GM18505 (cell line): ENCODE results near the gene EAF1.

Source experiments
- ATAC-seq: cut with Tn5 transposase; IDR thresholded peaks from one replicate; pipeline ENCODE4 v1.9.1; 2021; ENCODE audit not compliant: unreplicated experiment
- POLR2A ChIP-seq: IDR thresholded peaks from 4 replicates; pipeline ENCODE4 v1.6.1; 2011; ENCODE audit warnings: borderline replicate concordance; ENCODE audit not compliant: insufficient read depth, insufficient read length; ENCODE audit errors: extremely low read depth

The EAF1 gene

GRCh38 chr3:15430624-15431023, 3.2 kb downstream of the EAF1 start:
- TF ChIP-seq POLR2A, result no peak
- no peak for ATAC-seq

- ATAC-seq, result no peak
- no peak for TF ChIP-seq POLR2A
These were observed 3.9 kb downstream of the EAF1 start for GRCh38 chr3:15431256-15431837.

- no peak for TF ChIP-seq POLR2A
- no peak for ATAC-seq
These were observed 6.1 kb downstream of the EAF1 start for GRCh38 chr3:15433531-15433930.

GRCh38 chr3:15434756-15435155, 7.4 kb downstream of the EAF1 start:
- no peak for TF ChIP-seq POLR2A
- ATAC-seq, result no peak

GRCh38 chr3:15436246-15436645, 8.8 kb downstream of the EAF1 start:
- no peak for TF ChIP-seq POLR2A
- ATAC-seq, result no peak

- ATAC-seq, result no peak
- no peak for TF ChIP-seq POLR2A
These were observed 11.6 kb downstream of the EAF1 start for GRCh38 chr3:15438983-15439382.

GRCh38 chr3:15439476-15439875, 12.1 kb downstream of the EAF1 start:
- no peak for TF ChIP-seq POLR2A
- no peak for ATAC-seq

- TF ChIP-seq POLR2A, result no peak
- no peak for ATAC-seq
These were observed 13.5 kb downstream of the EAF1 start for GRCh38 chr3:15440891-15441290.

- no peak for TF ChIP-seq POLR2A
- no peak for ATAC-seq
These were observed 16.6 kb downstream of the EAF1 start for GRCh38 chr3:15443826-15444524.

- ATAC-seq, result no peak
- no peak for TF ChIP-seq POLR2A
These were observed 22.3 kb downstream of the EAF1 start for GRCh38 chr3:15449489-15450224.

- ATAC-seq, result no peak
- TF ChIP-seq POLR2A, result no peak
These were observed 23.2 kb downstream of the EAF1 start for GRCh38 chr3:15450438-15451215.

- no peak for TF ChIP-seq POLR2A
- ATAC-seq, result no peak
These were observed 24.1 kb downstream of the EAF1 start for GRCh38 chr3:15451216-15452113.

GRCh38 chr3:15452156-15452555, 24.8 kb downstream of the EAF1 start:
- ATAC-seq, result no peak
- TF ChIP-seq POLR2A, result no peak

- ATAC-seq, result no peak
These were observed 25.6 kb downstream of the EAF1 start for GRCh38 chr3:15452961-15453360.

More at GRCh38 chr3:15452961-15453360, 25.6 kb downstream of the EAF1 start:
- no peak for TF ChIP-seq POLR2A
